HG03460 (cell line): ENCODE data around the gene HLA-DRA.

Experiments used
- ATAC-seq: cut with Tn5 transposase; IDR thresholded peaks from one replicate; pipeline ENCODE4 v1.9.1; 2021; ENCODE audit not compliant: unreplicated experiment

HLA-DRA gene

DNA sequence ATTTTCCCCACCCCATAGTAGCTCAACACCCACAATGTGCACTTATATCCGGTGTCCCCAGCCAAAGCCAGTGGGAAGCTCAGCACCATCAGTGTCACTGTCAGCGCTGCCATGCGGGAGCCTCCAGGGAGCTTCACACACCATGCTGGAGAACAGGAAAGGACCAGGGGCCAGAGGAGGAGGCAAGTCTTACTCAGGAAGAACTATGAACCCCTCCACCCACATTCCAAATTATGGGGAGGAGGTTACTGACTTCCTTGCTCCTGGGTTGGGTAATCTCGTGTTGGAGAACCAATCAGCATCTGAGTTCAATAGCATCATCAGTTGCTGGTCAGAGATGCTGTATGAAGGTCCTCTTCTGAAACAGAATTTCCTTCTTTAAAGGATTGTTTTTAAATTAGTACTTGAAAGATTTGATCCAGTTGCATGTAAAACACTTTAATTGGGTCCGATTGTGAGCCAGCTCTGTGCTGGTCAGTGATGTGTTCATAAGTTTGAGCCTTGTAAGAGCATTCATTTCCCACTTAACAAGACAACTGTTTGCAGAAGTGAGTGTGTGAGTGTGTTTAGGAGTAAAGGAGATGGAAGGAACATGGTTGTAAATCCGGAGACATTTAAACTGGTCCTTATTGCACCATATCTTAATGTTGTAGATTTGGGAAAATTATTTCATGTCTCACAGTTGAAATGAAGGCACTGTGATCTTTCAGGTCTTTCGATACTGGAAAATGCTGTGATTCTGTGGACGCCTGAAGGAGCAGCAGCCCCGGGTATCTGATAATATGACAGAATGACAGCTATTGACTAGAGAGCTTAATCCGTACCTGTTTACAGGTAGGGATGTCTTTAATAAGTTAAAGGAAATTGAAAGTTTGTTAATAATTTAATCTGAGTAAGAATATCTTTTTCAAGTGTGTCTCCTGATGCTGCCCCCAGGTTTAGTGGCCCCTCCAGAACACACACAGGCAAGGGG is 34.0 kb downstream of the HLA-DRA start:
- ATAC-seq, result peak; percentile 90

DNA sequence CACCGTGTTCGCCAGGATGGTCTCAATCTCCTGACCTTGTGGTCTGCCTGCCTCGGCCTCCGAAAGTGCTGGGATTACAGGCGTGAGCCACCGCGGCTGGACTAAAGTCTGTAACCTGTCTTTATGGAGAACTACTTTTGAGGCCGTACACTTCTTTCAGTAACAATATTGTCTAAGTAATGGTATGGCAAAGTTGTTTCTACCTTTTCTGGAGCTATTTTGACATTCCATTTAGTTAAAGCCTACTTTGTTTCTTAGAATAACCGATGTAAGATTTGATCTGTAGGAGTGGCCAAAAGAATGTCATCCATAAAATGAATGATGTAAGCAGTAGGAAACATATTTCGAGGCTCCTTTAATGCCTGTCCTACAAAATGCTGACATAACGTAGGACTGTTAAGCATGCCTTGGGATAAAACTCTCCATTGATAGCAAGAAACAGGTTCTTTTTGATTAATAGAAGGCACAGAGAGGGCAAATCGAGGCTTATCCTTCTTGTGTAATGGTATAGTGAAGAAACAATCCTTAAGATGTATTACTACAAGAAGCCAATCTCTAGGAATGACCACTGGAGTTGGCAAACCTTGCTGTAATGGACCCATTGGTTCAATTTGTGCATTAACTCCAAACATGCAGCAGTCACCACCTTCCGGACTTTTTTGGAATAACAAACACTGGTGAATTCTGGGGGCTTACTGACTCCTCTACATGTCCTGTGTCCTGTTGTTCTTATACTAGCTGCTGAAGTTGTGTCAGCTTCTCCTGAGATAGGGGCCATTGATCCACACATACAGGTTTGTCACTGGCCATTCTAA is 35.9 kb downstream of the HLA-DRA start:
- no peak for ATAC-seq

GRCh38 chr6:32483968-32484613 is 44.4 kb downstream of the HLA-DRA start:
- no peak for ATAC-seq

GRCh38 chr6:32484614-32484998 is 44.9 kb downstream of the HLA-DRA start:
- no peak for ATAC-seq

DNA sequence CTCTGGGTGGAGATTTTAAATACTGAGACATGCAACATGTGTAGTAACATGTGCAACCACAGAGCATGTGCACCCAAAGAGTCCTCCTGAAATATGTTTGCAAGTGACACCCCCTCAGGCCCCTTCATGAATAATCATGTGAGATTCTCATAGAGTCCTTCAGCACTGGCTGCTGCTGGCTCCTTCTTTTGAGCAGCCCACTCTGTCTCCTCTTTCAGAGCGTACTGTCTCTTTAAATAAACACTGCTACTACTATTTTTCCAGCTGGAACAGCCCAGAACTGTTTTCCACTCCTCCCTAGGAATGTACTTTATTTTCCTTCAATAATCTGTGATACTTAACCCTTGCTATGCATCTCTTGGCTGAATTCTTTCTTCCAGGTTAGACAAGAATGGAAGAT is 48.4 kb downstream of the HLA-DRA start:
- ATAC-seq, result no peak

GRCh38 chr6:32491700-32492099 is 52.0 kb downstream of the HLA-DRA start:
- no peak for ATAC-seq

- no peak for ATAC-seq
Observed at GRCh38 chr6:32492351-32492750, 52.7 kb downstream of the HLA-DRA start.
